GM12892 (cell line): Measurements from ENCODE around the gene GYPC.
"Not testable (repeated sequence)": the region's sequence is repeated elsewhere in the genome, so short reads cannot be mapped to it uniquely, and the experiment has no call there.

Experiments
- DNase-seq: peaks from one replicate; pipeline ENCODE4 v3.0.0; 2011; ENCODE audit not compliant: insufficient read length
- FAIRE-seq: peaks from 2 replicates; lab custom pipeline; 2011; peaks lifted over from hg19 to GRCh38; lab: Jason Lieb, UNC
- POLR2A ChIP-seq: IDR thresholded peaks from 2 replicates; pipeline ENCODE4 v1.6.1; 2011; ENCODE audit warnings: low read depth, low read length, control low read depth
- POLR2AphosphoS5 ChIP-seq: IDR thresholded peaks from 2 replicates; pipeline ENCODE4 v1.6.1; 2011; ENCODE audit warnings: low read depth, low read length, control low read depth
- TAF1 ChIP-seq: IDR thresholded peaks from 2 replicates; pipeline ENCODE4 v1.6.1; 2011; ENCODE audit warnings: low read depth, mild to moderate bottlenecking, control low read depth, low read length, borderline replicate concordance

GYPC gene

GRCh38 chr2:126715111-126715510 is 59.2 kb downstream of the GYPC start:
- no peak for FAIRE-seq
- no peak for DNase-seq
- no peak for TF ChIP-seq POLR2AphosphoS5
- TF ChIP-seq POLR2A, result no peak
- TF ChIP-seq TAF1, result no peak

- DNase-seq (no peak), FAIRE-seq (no peak)
- TF ChIP-seq POLR2AphosphoS5, result no peak
- no peak for TF ChIP-seq POLR2A
- TF ChIP-seq TAF1, result no peak
These were observed 59.8 kb downstream of the GYPC start for GRCh38 chr2:126715576-126716406.

GRCh38 chr2:126717277-126717676 is 61.3 kb downstream of the GYPC start:
- FAIRE-seq, DNase-seq: not testable (repeated sequence)

GRCh38 chr2:126717928-126718327 is 62.0 kb downstream of the GYPC start:
- no peak for FAIRE-seq
- no peak for DNase-seq
- TF ChIP-seq TAF1 (no peak), POLR2AphosphoS5 (no peak), POLR2A (no peak)

GRCh38 chr2:126719191-126719832 is 63.4 kb downstream of the GYPC start:
- FAIRE-seq (no peak), DNase-seq (no peak)
- TF ChIP-seq POLR2A (no peak), TAF1 (no peak), POLR2AphosphoS5 (no peak)

GRCh38 chr2:126719833-126720351 is 63.9 kb downstream of the GYPC start:
- no peak for DNase-seq
- FAIRE-seq, result no peak
- TF ChIP-seq POLR2A (no peak), TAF1 (no peak), POLR2AphosphoS5 (no peak)

GRCh38 chr2:126720638-126721037 is 64.7 kb downstream of the GYPC start:
- DNase-seq, result no peak
- FAIRE-seq, result no peak
- TF ChIP-seq TAF1 (no peak), POLR2A (no peak), POLR2AphosphoS5 (no peak)

GRCh38 chr2:126722081-126722480 is 66.1 kb downstream of the GYPC start:
- FAIRE-seq (no peak), DNase-seq (no peak)
- TF ChIP-seq TAF1, result no peak
- no peak for TF ChIP-seq POLR2AphosphoS5
- TF ChIP-seq POLR2A, result no peak

GRCh38 chr2:126722546-126722945 is 66.6 kb downstream of the GYPC start:
- no peak for FAIRE-seq
- no peak for DNase-seq
- no peak for TF ChIP-seq POLR2AphosphoS5
- TF ChIP-seq TAF1, result no peak
- TF ChIP-seq POLR2A, result no peak

GRCh38 chr2:126723281-126723815 is 67.4 kb downstream of the GYPC start:
- FAIRE-seq, result no peak
- DNase-seq, result no peak
- TF ChIP-seq POLR2AphosphoS5 (no peak), TAF1 (no peak)

- no peak for TF ChIP-seq POLR2A
- TF ChIP-seq TAF1, result no peak
- TF ChIP-seq POLR2AphosphoS5, result no peak
- DNase-seq (no peak), FAIRE-seq (no peak)
These were observed 69.6 kb downstream of the GYPC start for GRCh38 chr2:126725580-126725979.

GRCh38 chr2:126729896-126730295 is 73.9 kb downstream of the GYPC start:
- TF ChIP-seq POLR2A (no peak), TAF1 (no peak), POLR2AphosphoS5 (no peak)
- no peak for DNase-seq
- no peak for FAIRE-seq
